ENCODE results near the gene ADPGK.

The ADPGK gene

GRCh38 chr15:72787526-72787925 lies 4.0 kb upstream of the ADPGK start:
- no peak for DNase-seq

GRCh38 chr15:72786676-72787345 lies 3.3 kb upstream of the ADPGK start:
- no peak for DNase-seq

GRCh38 chr15:72786242-72786641 lies 2.7 kb upstream of the ADPGK start:
- DNase-seq, result no peak

- no peak for DNase-seq
Measured at GRCh38 chr15:72785841-72786240, 2.3 kb upstream of the ADPGK start.

DNA sequence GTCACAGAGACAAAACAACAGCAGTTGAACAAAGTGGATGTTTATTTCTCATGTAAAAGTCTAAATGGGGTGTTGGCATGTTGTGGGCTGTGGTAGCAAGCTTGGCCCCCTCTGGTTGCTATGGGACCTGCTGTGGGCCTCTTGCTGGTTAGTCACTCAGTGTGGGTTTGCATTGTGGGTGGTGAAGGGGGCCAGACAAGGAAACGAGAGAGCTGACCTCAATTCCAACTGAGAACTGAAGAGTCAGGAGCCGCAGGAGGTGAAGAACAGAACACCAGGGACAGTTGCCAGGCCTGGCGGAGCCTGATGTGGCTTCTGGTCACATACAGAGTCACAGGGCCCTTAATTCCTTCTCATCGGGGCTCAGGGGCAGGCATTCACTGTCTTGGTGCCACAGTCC lies 1.9 kb upstream of the ADPGK start:
- DNase-seq, result no peak

GRCh38 chr15:72784456-72784876 lies 908 bp upstream of the ADPGK start:
- no peak for DNase-seq

DNA sequence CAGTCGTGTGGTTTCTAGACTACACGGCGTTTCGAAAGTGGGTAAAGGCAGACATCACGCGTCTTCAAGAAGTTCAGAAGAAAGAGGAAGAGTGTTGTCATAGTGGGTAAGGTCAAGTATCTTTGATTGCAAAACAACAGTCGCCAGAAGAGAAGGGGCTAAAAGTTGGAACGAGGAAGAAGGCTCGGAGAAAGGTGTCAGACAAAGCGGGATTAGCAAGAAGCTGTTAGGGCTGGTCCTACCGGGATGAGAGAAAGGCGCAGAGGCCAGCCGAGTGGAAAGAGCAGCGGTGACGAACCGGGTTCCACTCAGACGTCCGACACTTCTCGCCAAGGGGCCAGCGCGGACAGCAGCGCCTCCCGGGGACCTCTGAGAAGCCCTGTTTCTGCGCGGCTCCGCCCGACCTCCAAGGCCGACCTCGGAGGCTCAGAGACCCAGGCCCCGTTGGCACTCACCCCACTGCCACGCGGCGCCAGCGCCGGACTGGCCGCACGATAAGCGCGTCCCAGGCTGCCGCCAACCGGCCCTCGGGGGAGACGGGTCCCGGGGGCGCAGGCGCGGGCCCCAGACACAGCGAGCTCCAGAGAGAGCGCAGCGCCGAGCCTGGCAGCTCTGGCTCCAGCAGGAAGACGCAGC lies 436 bp downstream of the ADPGK start:
- DNase-seq, result no peak

DNA sequence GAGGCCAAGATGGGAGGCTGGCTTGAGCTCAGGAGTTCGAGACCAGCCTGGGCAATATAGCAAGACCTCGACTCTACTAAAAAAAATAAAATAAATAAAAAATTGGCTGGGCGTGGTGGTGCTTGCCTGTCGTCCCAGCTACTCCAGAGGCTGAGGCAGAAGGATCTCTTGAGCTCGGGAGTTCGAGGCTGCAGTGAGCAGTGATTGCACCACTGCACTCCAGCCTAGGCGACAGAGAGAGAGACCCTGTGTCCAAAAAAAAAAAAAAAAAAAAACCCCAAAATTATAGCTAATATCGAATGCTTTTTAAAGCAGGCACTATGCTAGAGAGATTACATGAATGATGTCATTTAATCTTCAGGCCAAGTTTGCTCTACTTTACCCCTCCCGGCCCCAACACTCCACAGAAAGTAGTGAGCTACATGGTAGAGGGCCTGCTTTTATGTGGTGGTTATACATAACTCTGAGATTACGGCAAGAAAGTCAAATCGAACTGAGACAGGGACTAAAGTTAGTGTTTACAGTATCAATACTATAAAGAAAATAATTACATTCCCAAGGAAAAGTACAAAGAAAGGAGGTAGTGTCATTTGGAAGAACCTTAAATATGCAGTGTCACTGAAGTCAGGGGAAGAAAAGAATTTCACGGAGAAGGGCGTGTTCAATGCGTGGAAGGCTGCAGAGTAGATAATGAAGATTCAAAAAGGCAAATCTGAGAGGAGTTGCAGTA lies 1.1 kb downstream of the ADPGK start:
- DNase-seq, result no peak

- no peak for DNase-seq
Measured at GRCh38 chr15:72781631-72782030, 1.9 kb downstream of the ADPGK start.

- DNase-seq, result no peak
Measured at GRCh38 chr15:72778796-72779195, 4.8 kb downstream of the ADPGK start.

- DNase-seq, result no peak
Measured at GRCh38 chr15:72774696-72775383, 8.7 kb downstream of the ADPGK start.

DNA sequence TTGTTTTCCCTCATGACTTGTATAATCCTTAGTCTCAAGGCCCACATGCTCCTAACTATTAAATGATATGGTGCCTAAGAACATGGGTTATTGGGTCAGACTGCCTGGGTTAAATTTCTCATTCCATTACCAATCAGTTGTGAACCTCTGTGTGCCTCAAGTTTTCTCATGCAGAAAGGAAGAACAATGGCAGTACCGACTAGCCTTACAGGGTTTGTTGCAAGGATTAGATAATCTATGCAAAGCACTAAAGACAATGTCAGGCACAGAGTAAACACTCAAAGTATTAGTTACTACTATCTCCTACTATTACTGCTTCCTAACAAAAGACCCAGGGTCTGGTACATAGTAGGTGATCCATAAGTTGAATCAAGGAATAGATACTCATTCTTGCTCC lies 12.2 kb downstream of the ADPGK start:
- no peak for DNase-seq

DNA sequence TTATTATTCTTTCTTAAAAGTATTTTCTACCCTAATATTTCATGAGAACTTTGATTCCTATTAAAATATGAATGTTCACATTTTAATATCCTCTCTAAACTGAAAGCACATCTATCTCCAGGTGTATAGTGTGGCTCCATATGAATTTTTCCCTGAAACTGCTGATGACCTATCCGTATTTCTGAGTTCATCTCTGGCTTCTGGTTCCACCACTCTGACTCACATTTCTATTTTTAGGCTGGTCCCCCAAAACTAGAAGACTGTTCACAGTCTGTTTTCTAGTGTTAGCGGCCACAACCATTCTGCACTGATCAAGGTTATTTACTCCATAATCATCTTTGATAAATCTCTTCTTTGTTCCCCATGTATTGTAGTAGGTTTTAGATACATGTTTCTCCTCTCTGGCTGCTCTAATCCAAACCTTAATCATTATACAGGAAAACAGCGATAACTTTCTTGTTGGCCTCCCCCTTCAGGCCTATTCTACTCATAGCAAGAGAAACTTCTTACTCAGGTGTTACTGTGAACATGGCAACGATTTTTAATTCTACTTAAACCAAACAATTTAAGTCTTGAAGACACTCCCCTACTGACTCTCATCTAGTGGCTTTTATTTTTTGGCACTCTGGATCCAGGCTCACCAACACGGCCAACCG lies 12.8 kb downstream of the ADPGK start:
- no peak for DNase-seq

DNA sequence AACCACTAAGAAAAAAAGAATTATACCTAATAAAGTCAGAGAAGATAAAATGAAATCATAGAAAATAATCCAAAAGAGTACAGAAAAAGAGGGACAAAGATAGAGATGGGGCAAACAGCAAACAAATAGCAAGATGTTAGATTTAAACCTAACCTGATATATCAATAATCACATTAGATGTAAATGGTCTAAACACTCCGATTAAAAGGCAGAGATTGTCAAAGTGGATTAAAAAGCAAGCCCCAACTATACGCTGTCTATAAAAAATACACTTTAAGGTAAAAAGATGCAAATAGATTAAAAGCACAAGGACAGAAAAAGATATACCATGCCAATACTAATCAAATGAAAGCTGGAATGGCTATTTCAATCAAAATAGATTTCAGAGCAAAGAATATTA lies 16.8 kb downstream of the ADPGK start:
- DNase-seq, result no peak

- DNase-seq, result no peak
Measured at GRCh38 chr15:72766025-72766424, 17.5 kb downstream of the ADPGK start.

DNA sequence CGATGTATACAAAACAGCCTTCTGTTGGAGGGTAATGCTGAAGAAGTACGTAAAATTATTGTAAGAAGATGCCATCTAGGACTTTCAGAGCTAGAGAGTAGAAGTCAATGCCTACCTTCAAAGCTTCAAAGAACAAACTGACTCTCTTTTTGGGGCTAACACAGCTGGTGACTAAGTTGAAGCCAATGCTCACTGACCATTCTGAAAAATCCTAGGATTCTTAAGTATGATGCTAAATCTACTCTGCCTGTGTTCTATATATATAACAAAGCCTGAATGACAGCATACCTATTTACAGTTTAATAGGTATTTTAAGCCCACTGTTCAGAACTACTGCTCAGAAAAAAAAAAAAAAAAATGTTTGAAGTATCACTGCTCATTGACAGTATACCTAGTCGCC lies 18.9 kb downstream of the ADPGK start:
- DNase-seq, result no peak

DNA sequence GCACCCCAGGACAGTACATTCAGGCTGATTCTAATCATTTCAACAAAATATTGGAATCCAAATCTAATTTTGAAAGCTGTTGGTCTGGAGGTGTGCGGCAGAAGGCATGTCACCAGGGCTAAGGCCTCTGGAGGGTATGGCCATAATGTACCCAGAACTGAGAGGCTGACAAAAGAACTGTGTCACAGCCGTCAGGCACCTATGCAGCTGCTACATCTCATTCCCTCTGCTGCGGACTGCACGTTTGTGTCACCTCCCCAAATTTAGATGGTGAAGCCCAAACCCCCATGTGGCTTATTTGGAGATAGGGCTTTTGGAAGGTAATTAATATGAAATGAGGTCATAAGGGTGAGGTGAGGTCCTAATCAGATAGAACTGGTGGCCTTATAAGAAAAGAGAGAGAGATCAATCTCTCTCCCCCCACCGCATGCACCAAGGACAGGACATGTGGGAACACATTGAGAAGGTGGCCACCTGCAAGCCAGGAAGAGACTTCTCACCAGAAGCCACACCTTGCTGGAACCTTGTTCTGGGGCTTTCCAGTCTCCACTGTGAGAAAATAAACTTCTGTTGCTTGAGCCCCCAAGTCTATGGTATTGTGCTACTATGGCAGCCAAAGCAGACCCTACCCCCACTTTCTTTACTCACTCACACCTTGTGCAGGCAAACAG lies 22.8 kb downstream of the ADPGK start:
- DNase-seq, result no peak

DNA sequence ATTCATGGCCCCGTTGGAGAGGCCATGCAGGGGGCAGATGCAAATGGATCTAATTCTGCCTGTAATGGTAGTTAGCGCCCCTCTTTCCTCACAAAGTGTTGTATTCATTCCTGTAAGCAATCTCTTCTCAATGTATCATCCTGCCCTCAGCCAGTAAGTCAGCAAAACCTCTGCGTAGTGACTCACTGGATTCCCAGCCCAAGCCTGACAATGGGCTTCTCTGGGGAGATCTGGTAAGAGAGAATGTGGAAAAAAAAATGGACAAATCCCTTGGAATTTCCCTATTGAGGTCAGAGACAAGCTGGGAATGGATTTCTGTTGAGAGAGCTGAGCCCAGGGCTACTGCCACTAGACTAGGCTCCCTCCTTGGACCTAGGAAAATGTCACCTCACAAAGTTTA lies 25.4 kb downstream of the ADPGK start:
- no peak for DNase-seq

- no peak for DNase-seq
Measured at GRCh38 chr15:72754096-72754495, 29.5 kb downstream of the ADPGK start.

DNA sequence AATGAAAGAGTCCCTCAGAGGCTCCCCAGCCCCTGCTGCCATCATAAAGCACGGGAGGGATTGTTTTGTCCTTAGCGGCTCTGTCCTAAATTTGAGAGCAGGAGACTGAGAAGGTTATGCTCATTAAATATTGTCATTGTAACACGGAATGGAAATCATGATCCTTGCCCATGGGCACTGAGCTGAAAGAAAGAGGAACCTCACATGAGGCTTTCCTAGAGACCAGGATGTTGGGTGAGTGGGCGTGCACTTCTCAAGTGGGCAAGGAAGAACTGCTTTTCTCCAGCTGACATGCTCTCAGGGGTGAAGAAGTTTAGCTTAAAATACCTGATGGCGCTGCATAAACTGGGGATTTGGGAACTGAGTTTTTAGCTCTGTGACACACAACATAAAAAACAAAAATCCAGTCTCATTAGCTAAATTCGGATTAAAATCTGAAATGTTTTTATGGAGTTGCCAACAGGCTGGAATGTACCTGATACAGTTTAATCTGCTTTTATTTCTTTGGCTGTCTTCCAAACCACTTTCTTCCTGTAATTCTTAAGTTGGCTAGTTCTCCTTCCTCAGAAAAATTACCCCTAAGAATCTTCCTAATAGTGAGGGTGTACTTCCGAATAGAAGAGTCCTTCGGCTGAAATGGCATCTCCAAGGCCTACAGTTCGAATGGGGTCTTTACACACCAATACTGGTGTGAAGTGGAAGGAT lies 31.7 kb downstream of the ADPGK start:
- no peak for DNase-seq

- DNase-seq, result no peak
Measured at GRCh38 chr15:72749700-72750099, 33.9 kb downstream of the ADPGK start.

GRCh38 chr15:72740219-72740618 lies 43.3 kb downstream of the ADPGK start:
- no peak for DNase-seq
